Measurements from ENCODE around the gene PPL. TPM values are rescaled to one million over a fixed set of nuclear protein-coding genes. Genes with fewer than 3 reads are reported as not detected.

The PPL gene
- total RNA-seq: not detected
- total RNA-seq: 0 reads per million in 2 donors

- no peaks in the 10 kb centered on the region for H3K9me3 ChIP-seq (ENCODE audit: control insufficient read depth, low read length, poor library complexity, severe bottlenecking)
- peak; percentile 23 for ATAC-seq
- Mint-ChIP-seq H3K4me1 (peaks cover 9% of the 10 kb centered on the region), H3K36me3 (ENCODE audit: low read depth) (no peaks in the 10 kb centered on the region), H3K27me3 (peaks cover 55% of the 10 kb centered on the region), H3K4me3 (peak within 1 kb of the TSS; percentile 83), H3K27ac (no peak within 1 kb of the TSS)
- DNase-seq: no peak
Measured at GRCh38 chr16:4936991-4937781, at the start of gene PPL. Gene PPL, minus strand, starts transcription at chr16:4937148. Its CDS starts 103 bp downstream, at chr16:4937045.

DNA sequence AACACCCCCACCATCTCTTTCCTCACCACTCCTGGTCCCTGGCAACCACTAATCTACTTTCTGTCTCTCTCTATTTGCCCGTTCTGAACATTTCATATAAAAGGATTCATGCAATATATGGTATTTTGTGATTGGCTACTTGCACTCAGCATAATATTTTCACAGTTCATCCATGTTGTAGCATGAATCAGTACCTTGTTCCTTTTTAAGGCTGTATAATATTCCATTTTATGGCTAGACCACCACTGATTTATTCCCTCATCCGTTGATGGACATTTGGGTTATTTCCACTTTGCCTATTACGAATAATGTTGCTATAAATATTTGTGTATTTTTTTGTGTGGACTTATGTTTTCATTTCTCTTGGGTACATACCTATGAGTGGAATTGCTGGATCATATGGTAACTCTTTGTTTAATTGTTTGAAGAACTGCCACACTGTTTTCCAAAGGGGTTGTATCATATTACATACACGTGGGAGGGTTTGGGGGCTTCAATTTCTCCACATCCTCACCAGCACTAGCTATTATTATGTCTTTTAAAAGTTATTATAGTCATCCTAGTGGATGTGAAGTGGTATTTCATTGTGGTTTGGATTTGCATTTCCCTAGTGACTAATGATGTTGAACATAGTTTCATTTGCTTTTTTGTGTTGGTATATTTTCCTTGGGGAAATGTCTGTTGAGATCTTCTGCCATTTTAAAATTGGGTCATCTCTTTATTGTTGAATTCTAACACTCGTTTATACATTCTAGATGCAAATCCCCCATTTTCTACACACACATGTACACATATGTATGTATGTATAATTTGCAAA is 47.4 kb upstream of the PPL start:
- ATAC-seq (no peak), DNase-seq (no peak)
- H3K27ac Mint-ChIP-seq: no peak overlapping the region
- no peak overlapping the region for H3K4me3 Mint-ChIP-seq
- H3K27me3 Mint-ChIP-seq: peaks cover 17% of the 10 kb centered on the region
- no peaks in the 10 kb centered on the region for H3K9me3 ChIP-seq (ENCODE audit: control insufficient read depth, low read length, poor library complexity, severe bottlenecking)
- no peaks in the 10 kb centered on the region for H3K4me1 Mint-ChIP-seq
- H3K36me3 Mint-ChIP-seq (ENCODE audit: low read depth): no peaks in the 10 kb centered on the region

GRCh38 chr16:4982056-4982867 is 45.3 kb upstream of the PPL start:
- peaks cover 19% of the 10 kb centered on the region for H3K27me3 Mint-ChIP-seq
- no peak overlapping the region for H3K27ac Mint-ChIP-seq
- ATAC-seq (no peak), DNase-seq (no peak)
- no peaks in the 10 kb centered on the region for H3K4me1 Mint-ChIP-seq
- H3K4me3 Mint-ChIP-seq: no peak overlapping the region
- H3K9me3 ChIP-seq (ENCODE audit: control insufficient read depth, low read length, poor library complexity, severe bottlenecking): no peaks in the 10 kb centered on the region
- no peaks in the 10 kb centered on the region for H3K36me3 Mint-ChIP-seq (ENCODE audit: low read depth)

DNA sequence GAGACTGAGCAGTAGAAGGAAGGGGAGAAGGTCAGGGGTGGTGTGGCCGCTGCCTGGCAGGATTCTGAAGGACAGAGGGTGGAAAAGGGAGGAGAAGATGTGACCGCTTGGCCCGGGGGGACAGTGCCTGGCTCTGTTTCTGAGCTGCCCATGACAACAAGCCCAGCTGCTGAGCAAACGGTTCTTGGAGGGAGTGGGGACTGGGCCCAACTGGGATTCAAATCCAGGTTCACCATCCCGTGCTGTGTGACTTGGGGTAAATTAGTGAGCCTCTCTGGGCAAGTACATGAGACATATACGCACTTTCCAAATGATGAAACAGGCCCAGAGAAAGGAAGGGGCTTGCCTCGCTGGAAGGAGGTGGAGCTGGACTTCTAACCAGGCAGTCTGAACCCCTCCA is 44.5 kb upstream of the PPL start:
- H3K9me3 ChIP-seq (ENCODE audit: control insufficient read depth, low read length, poor library complexity, severe bottlenecking): no peaks in the 10 kb centered on the region
- Mint-ChIP-seq H3K36me3 (ENCODE audit: low read depth) (no peaks in the 10 kb centered on the region), H3K4me1 (no peaks in the 10 kb centered on the region), H3K27me3 (peaks cover 19% of the 10 kb centered on the region), H3K4me3 (no peak overlapping the region), H3K27ac (no peak overlapping the region)
- DNase-seq: no peak
- no peak for ATAC-seq

GRCh38 chr16:4980691-4981090 is 43.7 kb upstream of the PPL start:
- H3K4me1 Mint-ChIP-seq: no peaks in the 10 kb centered on the region
- peaks cover 19% of the 10 kb centered on the region for H3K27me3 Mint-ChIP-seq
- no peaks in the 10 kb centered on the region for H3K36me3 Mint-ChIP-seq (ENCODE audit: low read depth)
- H3K4me3 Mint-ChIP-seq: no peak overlapping the region
- no peak for DNase-seq
- no peaks in the 10 kb centered on the region for H3K9me3 ChIP-seq (ENCODE audit: control insufficient read depth, low read length, poor library complexity, severe bottlenecking)
- no peak for ATAC-seq
- H3K27ac Mint-ChIP-seq: no peak overlapping the region

GRCh38 chr16:4979736-4980660 is 43.0 kb upstream of the PPL start:
- no peaks in the 10 kb centered on the region for H3K9me3 ChIP-seq (ENCODE audit: control insufficient read depth, low read length, poor library complexity, severe bottlenecking)
- H3K4me1 Mint-ChIP-seq: no peaks in the 10 kb centered on the region
- no peak overlapping the region for H3K27ac Mint-ChIP-seq
- DNase-seq: no peak
- H3K36me3 Mint-ChIP-seq (ENCODE audit: low read depth): no peaks in the 10 kb centered on the region
- H3K27me3 Mint-ChIP-seq: peaks cover 19% of the 10 kb centered on the region
- no peak overlapping the region for H3K4me3 Mint-ChIP-seq
- ATAC-seq: no peak

DNA sequence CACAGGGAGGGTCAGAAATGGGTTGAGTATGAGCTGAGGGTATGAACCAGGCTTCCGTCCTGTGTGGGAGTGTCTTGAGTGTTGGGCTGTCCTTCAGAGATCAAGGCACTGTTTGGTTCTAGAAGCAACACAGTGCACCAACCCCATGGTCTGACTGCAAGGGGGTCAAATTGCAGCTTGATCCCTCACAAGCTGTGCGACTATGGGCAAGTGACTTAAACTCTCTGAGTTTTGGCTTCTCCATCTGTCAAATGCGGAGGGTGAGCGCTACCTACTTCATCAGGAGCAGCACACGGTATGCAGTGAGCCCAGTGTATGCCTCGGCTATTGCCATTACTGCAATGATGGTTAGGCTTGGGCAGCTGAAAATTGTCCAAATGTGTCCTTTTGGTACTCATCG is 42.2 kb upstream of the PPL start:
- no peaks in the 10 kb centered on the region for H3K4me1 Mint-ChIP-seq
- H3K36me3 Mint-ChIP-seq (ENCODE audit: low read depth): no peaks in the 10 kb centered on the region
- H3K9me3 ChIP-seq (ENCODE audit: control insufficient read depth, low read length, poor library complexity, severe bottlenecking): no peaks in the 10 kb centered on the region
- peaks cover 19% of the 10 kb centered on the region for H3K27me3 Mint-ChIP-seq
- DNase-seq (no peak), ATAC-seq (no peak)
- H3K27ac Mint-ChIP-seq: no peak overlapping the region
- H3K4me3 Mint-ChIP-seq: no peak overlapping the region

DNA sequence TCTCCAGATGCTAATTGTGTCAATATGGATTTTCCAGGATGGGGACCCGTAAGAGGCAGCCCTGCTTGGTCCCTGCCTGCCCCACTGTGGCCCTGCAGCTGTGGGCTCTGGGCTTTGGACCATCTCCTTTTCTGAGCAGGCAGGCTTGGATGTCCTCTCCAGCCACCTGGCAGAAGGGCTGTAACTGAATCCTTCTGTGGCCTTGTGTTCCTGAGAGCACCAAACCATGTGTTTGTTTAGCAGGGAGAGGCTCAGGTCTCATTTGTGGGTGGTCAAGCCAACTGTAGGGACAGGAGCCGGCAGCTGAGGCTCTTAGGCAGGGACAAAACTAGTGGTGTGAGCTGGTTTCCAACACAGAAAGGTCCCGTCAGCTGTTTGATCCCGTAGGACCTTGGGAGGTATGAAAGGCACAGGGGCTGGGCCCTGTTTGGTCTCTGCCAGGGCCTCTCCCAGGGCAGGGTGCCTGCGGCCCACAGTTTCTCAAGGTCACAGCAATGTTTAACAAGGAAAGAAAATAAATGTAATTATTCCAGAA is 39.7 kb upstream of the PPL start:
- no peak overlapping the region for H3K4me3 Mint-ChIP-seq

GRCh38 chr16:4976079-4976478 is 39.1 kb upstream of the PPL start:
- ATAC-seq (peak; percentile 42), DNase-seq (no peak)
- H3K9me3 ChIP-seq (ENCODE audit: control insufficient read depth, low read length, poor library complexity, severe bottlenecking): no peaks in the 10 kb centered on the region
- Mint-ChIP-seq H3K36me3 (ENCODE audit: low read depth) (peaks cover 3% of the 10 kb centered on the region), H3K27ac (no peak overlapping the region), H3K4me1 (no peaks in the 10 kb centered on the region), H3K4me3 (no peak overlapping the region), H3K27me3 (peaks cover 35% of the 10 kb centered on the region)

More for the DNA sequence above, 39.7 kb upstream of the PPL start:
- Mint-ChIP-seq H3K27me3 (peaks cover 31% of the 10 kb centered on the region), H3K27ac (no peak overlapping the region), H3K4me1 (no peaks in the 10 kb centered on the region), H3K36me3 (ENCODE audit: low read depth) (peaks cover 3% of the 10 kb centered on the region)
- no peak for ATAC-seq
- H3K9me3 ChIP-seq (ENCODE audit: control insufficient read depth, low read length, poor library complexity, severe bottlenecking): no peaks in the 10 kb centered on the region
- no peak for DNase-seq

GRCh38 chr16:4972938-4973587 is 36.1 kb upstream of the PPL start:
- H3K36me3 Mint-ChIP-seq (ENCODE audit: low read depth): peaks cover 3% of the 10 kb centered on the region
- DNase-seq: no peak

GRCh38 chr16:4970010-4970409 is 33.1 kb upstream of the PPL start:
- DNase-seq (no peak), ATAC-seq (no peak)
- Mint-ChIP-seq H3K27ac (no peak overlapping the region), H3K27me3 (peaks cover 33% of the 10 kb centered on the region), H3K4me3 (no peak overlapping the region), H3K36me3 (ENCODE audit: low read depth) (peaks cover 3% of the 10 kb centered on the region), H3K4me1 (no peaks in the 10 kb centered on the region)
- no peaks in the 10 kb centered on the region for H3K9me3 ChIP-seq (ENCODE audit: control insufficient read depth, low read length, poor library complexity, severe bottlenecking)

More at GRCh38 chr16:4972938-4973587, 36.1 kb upstream of the PPL start:
- Mint-ChIP-seq H3K27me3 (peaks cover 33% of the 10 kb centered on the region), H3K4me3 (no peak overlapping the region), H3K4me1 (no peaks in the 10 kb centered on the region), H3K27ac (no peak overlapping the region)
- no peak for ATAC-seq
- H3K9me3 ChIP-seq (ENCODE audit: control insufficient read depth, low read length, poor library complexity, severe bottlenecking): no peaks in the 10 kb centered on the region

Measured in T-helper 17 cell (primary cell).